ENCODE measurements around the gene IP6K3.

DNA sequence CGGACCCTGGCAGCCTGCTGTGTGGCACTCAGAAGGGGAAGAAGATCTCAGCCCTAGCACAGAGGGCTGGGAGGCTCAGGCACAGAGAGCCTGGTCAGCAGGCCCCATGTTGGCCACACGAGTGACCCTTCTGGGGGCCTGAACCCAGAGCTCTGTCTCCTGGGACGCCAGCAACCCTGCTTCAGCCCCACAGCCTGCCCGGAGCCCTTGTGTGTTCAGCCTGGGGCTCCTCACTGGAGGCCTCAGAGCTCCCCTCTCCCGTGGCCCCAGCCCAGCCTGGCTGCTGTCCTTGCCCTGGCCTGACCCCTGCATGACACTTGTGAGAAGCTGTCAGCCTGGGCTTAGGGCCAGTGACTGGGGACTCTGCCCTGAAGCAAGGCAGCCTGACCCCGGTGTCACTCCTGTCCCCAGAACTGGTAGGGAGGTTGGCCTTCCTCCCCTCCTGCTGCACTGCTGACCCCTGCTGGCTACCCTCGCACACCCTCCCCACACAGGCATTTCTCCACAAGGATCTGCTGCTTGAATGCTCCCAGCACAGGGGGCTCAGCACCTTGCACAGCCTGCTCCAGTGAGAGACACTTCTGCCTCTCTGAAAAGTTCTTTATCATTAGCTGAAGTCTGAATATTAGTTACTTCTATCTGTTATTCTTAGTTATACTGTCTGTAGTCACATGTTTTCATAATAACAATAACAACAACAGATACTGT is 15.4 kb upstream of the IP6K3 start:
- TF ChIP-seq, protein P1, sequence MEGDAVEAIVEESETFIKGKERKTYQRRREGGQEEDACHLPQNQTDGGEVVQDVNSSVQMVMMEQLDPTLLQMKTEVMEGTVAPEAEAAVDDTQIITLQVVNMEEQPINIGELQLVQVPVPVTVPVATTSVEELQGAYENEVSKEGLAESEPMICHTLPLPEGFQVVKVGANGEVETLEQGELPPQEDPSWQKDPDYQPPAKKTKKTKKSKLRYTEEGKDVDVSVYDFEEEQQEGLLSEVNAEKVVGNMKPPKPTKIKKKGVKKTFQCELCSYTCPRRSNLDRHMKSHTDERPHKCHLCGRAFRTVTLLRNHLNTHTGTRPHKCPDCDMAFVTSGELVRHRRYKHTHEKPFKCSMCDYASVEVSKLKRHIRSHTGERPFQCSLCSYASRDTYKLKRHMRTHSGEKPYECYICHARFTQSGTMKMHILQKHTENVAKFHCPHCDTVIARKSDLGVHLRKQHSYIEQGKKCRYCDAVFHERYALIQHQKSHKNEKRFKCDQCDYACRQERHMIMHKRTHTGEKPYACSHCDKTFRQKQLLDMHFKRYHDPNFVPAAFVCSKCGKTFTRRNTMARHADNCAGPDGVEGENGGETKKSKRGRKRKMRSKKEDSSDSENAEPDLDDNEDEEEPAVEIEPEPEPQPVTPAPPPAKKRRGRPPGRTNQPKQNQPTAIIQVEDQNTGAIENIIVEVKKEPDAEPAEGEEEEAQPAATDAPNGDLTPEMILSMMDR (IDR thresholded peaks at IDR 0.05): peak in 4 of 6 experiments; percentile 43 to 80 (median 69)
- no peak for TF ChIP-seq POLR2A (IDR thresholded peaks at IDR 0.05)
